Measurements from ENCODE around the gene ACYP2.

The ACYP2 gene

DNA sequence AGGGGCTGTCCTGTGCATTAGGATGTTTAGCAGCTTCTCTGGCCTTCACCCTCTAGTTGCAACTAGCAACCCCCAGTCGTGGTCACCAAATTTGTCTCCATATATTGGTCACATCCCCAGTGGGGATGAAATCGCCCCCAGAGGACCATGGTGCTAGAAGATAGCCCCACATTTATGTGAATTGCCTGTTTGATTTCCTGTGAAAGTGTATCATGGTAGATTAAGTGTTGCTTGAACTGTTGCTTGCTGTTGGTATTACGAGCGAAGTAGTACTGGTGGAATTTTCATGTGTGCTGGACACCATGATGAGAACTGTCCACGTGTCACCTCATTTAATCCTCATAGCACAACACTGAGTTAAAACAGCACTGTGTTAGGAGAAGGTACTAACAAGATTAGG lies 81.2 kb downstream of the ACYP2 start:
- TF ChIP-seq, protein P1, sequence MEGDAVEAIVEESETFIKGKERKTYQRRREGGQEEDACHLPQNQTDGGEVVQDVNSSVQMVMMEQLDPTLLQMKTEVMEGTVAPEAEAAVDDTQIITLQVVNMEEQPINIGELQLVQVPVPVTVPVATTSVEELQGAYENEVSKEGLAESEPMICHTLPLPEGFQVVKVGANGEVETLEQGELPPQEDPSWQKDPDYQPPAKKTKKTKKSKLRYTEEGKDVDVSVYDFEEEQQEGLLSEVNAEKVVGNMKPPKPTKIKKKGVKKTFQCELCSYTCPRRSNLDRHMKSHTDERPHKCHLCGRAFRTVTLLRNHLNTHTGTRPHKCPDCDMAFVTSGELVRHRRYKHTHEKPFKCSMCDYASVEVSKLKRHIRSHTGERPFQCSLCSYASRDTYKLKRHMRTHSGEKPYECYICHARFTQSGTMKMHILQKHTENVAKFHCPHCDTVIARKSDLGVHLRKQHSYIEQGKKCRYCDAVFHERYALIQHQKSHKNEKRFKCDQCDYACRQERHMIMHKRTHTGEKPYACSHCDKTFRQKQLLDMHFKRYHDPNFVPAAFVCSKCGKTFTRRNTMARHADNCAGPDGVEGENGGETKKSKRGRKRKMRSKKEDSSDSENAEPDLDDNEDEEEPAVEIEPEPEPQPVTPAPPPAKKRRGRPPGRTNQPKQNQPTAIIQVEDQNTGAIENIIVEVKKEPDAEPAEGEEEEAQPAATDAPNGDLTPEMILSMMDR (IDR thresholded peaks at IDR 0.05; ENCODE audit: insufficient read depth, low read length, poor library complexity, severe bottlenecking), result no peak
- TF ChIP-seq EZH2phosphoT487 (conservative IDR thresholded peaks at IDR 0.05; ENCODE audit: low read length), result no peak
- Histone ChIP-seq H3K79me2 (ENCODE audit: insufficient read depth, low read length) (no peaks in the 10 kb centered on the region), H2AFZ (ENCODE audit: low read depth, low read length, severe bottlenecking) (no peak overlapping the region), H4K20me1 (ENCODE audit: low read depth, low read length) (no peaks in the 10 kb centered on the region), H3K27me3 (ENCODE audit: low read length) (no peaks in the 10 kb centered on the region), H3K27ac (ENCODE audit: low read depth, low read length) (no peak overlapping the region), H3F3A (ENCODE audit: insufficient read depth) (no peaks in the 10 kb centered on the region), H3K9me2 (replicated peaks; ENCODE audit: insufficient read depth, low read length) (no peaks in the 10 kb centered on the region), H3K9me3 (ENCODE audit: insufficient read depth, low read length) (no peaks in the 10 kb centered on the region), H3K9ac (ENCODE audit: low read length) (no peak overlapping the region), H3K4me3 (ENCODE audit: insufficient read depth, low read length, poor library complexity, severe bottlenecking) (no peak overlapping the region), H3K36me3 (ENCODE audit: low read length) (no peaks in the 10 kb centered on the region), H3K4me2 (ENCODE audit: low read depth, low read length, poor library complexity, severe bottlenecking) (no peak overlapping the region)

DNA sequence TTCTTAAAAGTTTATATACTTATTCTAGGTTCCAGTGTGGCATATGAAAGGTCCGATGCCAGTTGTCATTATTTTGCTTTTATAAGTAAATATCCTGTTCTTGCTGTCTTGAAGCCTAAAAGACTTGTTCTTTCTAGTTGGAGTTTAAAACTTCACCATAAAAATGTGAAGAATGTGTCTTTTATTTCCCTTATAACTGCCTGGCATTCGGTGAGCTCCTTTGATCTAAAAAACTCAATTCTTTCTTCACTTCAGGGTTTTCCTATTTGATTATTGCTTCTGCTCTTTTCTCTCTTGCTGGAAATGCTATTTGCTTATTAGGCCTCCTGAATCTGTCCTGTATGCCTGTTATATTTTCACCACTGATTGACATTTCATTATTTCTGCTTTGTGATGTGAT lies 89.1 kb downstream of the ACYP2 start:
- H3K27me3 ChIP-seq (ENCODE audit: low read length), result no peaks in the 10 kb centered on the region
- no peaks in the 10 kb centered on the region for H3K79me2 ChIP-seq (ENCODE audit: insufficient read depth, low read length)
- H3F3A ChIP-seq (ENCODE audit: insufficient read depth), result no peaks in the 10 kb centered on the region

GRCh38 chr2:54206596-54206995 lies 91.2 kb downstream of the ACYP2 start:
- H3F3A ChIP-seq (ENCODE audit: insufficient read depth), result no peaks in the 10 kb centered on the region
- no peak overlapping the region for H3K4me2 ChIP-seq (ENCODE audit: low read depth, low read length, poor library complexity, severe bottlenecking)
- no peak overlapping the region for H3K4me3 ChIP-seq (ENCODE audit: insufficient read depth, low read length, poor library complexity, severe bottlenecking)

More for the DNA sequence above, 89.1 kb downstream of the ACYP2 start:
- Histone ChIP-seq H4K20me1 (ENCODE audit: low read depth, low read length) (no peaks in the 10 kb centered on the region), H3K27ac (ENCODE audit: low read depth, low read length) (no peak overlapping the region), H3K4me2 (ENCODE audit: low read depth, low read length, poor library complexity, severe bottlenecking) (no peak overlapping the region), H3K9me2 (replicated peaks; ENCODE audit: insufficient read depth, low read length) (no peaks in the 10 kb centered on the region), H3K9me3 (ENCODE audit: insufficient read depth, low read length) (no peaks in the 10 kb centered on the region), H2AFZ (ENCODE audit: low read depth, low read length, severe bottlenecking) (no peak overlapping the region), H3K4me3 (ENCODE audit: insufficient read depth, low read length, poor library complexity, severe bottlenecking) (no peak overlapping the region), H3K36me3 (ENCODE audit: low read length) (no peaks in the 10 kb centered on the region), H3K9ac (ENCODE audit: low read length) (no peak overlapping the region)
- TF ChIP-seq EZH2phosphoT487 (conservative IDR thresholded peaks at IDR 0.05; ENCODE audit: low read length), result no peak
- TF ChIP-seq, protein P1 (IDR thresholded peaks at IDR 0.05; ENCODE audit: insufficient read depth, low read length, poor library complexity, severe bottlenecking), result no peak

More at GRCh38 chr2:54206596-54206995, 91.2 kb downstream of the ACYP2 start:
- Histone ChIP-seq H2AFZ (ENCODE audit: low read depth, low read length, severe bottlenecking) (no peak overlapping the region), H3K27ac (ENCODE audit: low read depth, low read length) (no peak overlapping the region), H3K9ac (ENCODE audit: low read length) (no peak overlapping the region), H3K36me3 (ENCODE audit: low read length) (no peaks in the 10 kb centered on the region), H3K9me2 (replicated peaks; ENCODE audit: insufficient read depth, low read length) (no peaks in the 10 kb centered on the region), H3K9me3 (ENCODE audit: insufficient read depth, low read length) (no peaks in the 10 kb centered on the region), H3K27me3 (ENCODE audit: low read length) (no peaks in the 10 kb centered on the region), H4K20me1 (ENCODE audit: low read depth, low read length) (no peaks in the 10 kb centered on the region), H3K79me2 (ENCODE audit: insufficient read depth, low read length) (no peaks in the 10 kb centered on the region)
- TF ChIP-seq, protein P1 (IDR thresholded peaks at IDR 0.05; ENCODE audit: insufficient read depth, low read length, poor library complexity, severe bottlenecking), result peak; percentile 56
- no peak for TF ChIP-seq EZH2phosphoT487 (conservative IDR thresholded peaks at IDR 0.05; ENCODE audit: low read length)
